Measurements from ENCODE around the gene CDKL5.

DNA sequence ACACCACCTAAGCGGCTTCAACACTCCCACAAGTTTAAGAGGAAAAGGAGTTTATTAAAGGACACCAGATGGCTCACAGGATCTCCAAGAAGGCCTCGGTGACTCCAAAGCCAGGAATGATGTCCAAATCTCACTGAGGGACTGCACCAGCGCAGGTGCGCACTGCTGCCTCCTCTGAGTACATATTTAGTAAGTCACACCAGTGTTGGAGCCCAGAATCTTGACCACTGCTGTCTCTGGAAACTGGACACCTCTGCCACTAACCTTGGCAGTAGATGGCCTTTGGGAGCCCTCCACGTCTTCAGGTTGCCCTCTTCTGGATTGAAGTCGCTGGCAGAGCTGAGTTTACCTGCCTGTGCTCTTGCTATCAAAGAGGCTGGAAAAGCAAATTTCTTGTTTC, 256.6 kb downstream of the CDKL5 start:
- TF ChIP-seq ZNF384 (IDR thresholded peaks at IDR 0.05) (no peak), ELF4 (IDR thresholded peaks at IDR 0.05) (no peak), L3MBTL2 (conservative IDR thresholded peaks at IDR 0.05) (no peak), SUZ12 (IDR thresholded peaks at IDR 0.05) (no peak), TARDBP (IDR thresholded peaks at IDR 0.05) (no peak), FOXK2 (IDR thresholded peaks at IDR 0.05) (no peak), LEF1 (IDR thresholded peaks at IDR 0.05; ENCODE audit: borderline replicate concordance) (no peak), BHLHE40 (IDR thresholded peaks at IDR 0.05; ENCODE audit: borderline replicate concordance) (no peak), FOXA1 (IDR thresholded peaks at IDR 0.05) (no peak), ARNT (IDR thresholded peaks at IDR 0.05) (no peak), SP1 (IDR thresholded peaks at IDR 0.05) (no peak), FOXM1 (IDR thresholded peaks at IDR 0.05; ENCODE audit: borderline replicate concordance) (no peak), HDGF (IDR thresholded peaks at IDR 0.05; ENCODE audit: borderline replicate concordance) (no peak)
- TF ChIP-seq, protein P1, sequence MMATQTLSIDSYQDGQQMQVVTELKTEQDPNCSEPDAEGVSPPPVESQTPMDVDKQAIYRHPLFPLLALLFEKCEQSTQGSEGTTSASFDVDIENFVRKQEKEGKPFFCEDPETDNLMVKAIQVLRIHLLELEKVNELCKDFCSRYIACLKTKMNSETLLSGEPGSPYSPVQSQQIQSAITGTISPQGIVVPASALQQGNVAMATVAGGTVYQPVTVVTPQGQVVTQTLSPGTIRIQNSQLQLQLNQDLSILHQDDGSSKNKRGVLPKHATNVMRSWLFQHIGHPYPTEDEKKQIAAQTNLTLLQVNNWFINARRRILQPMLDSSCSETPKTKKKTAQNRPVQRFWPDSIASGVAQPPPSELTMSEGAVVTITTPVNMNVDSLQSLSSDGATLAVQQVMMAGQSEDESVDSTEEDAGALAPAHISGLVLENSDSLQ (IDR thresholded peaks at IDR 0.05): no peak
